PC-3 (cell line): Measurements from ENCODE around the gene ARHGEF16.

Experiments used
- EZH2 ChIP-seq: fragments of 300-600 bp; sonication (generic); IDR thresholded peaks from one replicate; pipeline ENCODE4 v1.6.1; 2017; ENCODE audit warnings: antibody characterized with exemption, mild to moderate bottlenecking, low read length; ENCODE audit not compliant: unreplicated experiment
- EZH2phosphoT487 ChIP-seq: fragments of 300-600 bp; sonication (generic); IDR thresholded peaks from 2 replicates; pipeline ENCODE4 v1.6.1; 2018; ENCODE audit warnings: mild to moderate bottlenecking, antibody characterized with exemption, low read length, borderline replicate concordance
- TF ChIP-seq, protein P1 (sequence below): fragments of 300-600 bp; sonication (generic); conservative IDR thresholded peaks from 2 replicates; pipeline ENCODE4 v1.5.1; 2017; ENCODE audit warnings: antibody characterized with exemption, low read depth, mild to moderate bottlenecking, low read length

DNA sequence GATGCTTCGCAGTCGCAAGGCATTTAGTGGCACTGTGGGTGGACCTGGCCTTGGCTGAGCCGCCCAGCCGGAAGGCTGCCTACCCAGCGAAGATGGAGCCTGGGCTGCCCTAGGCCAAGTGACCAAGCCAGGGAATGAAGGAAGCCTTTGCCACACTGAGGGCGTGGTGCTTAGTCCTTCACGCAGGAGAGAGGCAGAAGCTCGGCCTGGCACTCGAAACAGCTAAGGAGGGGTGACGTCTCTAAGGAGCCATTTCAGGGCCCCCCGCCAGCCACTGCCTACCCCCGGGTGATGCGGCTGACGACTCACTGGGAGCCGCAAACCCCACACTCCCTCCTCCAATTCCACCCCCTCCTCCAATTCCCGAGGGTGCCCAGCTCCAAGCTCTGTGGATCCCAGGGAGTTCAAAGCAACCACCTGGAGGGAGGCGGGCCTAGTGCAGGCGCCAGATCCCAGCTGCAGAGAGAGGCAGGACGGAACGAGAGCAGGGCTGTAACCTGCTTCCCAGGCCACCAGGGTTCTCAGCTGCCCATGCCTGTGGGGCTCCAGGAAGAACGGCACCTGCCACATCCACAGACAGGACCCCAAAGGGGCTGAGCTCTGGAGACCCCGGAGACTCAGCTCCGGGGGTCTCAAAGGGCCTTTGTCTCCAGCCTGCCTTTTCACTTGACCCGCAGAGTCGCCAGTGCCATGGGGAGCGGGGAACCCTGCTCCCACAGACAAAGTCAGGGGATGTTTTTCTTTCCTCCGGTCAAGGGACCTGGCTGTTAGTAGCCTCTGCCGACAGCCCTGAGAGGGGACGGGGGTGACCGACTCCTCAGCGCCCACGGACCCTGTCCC lies 75.8 kb downstream of the ARHGEF16 start:
- TF ChIP-seq, protein P1, sequence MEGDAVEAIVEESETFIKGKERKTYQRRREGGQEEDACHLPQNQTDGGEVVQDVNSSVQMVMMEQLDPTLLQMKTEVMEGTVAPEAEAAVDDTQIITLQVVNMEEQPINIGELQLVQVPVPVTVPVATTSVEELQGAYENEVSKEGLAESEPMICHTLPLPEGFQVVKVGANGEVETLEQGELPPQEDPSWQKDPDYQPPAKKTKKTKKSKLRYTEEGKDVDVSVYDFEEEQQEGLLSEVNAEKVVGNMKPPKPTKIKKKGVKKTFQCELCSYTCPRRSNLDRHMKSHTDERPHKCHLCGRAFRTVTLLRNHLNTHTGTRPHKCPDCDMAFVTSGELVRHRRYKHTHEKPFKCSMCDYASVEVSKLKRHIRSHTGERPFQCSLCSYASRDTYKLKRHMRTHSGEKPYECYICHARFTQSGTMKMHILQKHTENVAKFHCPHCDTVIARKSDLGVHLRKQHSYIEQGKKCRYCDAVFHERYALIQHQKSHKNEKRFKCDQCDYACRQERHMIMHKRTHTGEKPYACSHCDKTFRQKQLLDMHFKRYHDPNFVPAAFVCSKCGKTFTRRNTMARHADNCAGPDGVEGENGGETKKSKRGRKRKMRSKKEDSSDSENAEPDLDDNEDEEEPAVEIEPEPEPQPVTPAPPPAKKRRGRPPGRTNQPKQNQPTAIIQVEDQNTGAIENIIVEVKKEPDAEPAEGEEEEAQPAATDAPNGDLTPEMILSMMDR = peak; percentile 22; the same call in 1 of the 2 replicates
- TF ChIP-seq EZH2 (no peak), EZH2phosphoT487 (no peak)
